ENCODE measurements around the gene KCP.

KCP gene

GRCh38 chr7:128846781-128847444 lies 63.6 kb downstream of the KCP start:
- Histone ChIP-seq H3K4me3 (ENCODE audit: low read length) (no peak overlapping the region), H3K9me3 (replicated peaks; ENCODE audit: insufficient read depth, low read length) (no peaks in the 10 kb centered on the region), H3K36me3 (replicated peaks; ENCODE audit: insufficient read depth, low read length) (no peaks in the 10 kb centered on the region), H3K9ac (ENCODE audit: low read length) (no peak overlapping the region), H3K9me2 (replicated peaks; ENCODE audit: insufficient read depth, low read length) (no peaks in the 10 kb centered on the region), H3F3A (ENCODE audit: insufficient read depth, low read length) (no peaks in the 10 kb centered on the region), H3K79me2 (ENCODE audit: low read length) (no peaks in the 10 kb centered on the region), H4K20me1 (ENCODE audit: insufficient read depth, low read length) (no peaks in the 10 kb centered on the region), H3K4me2 (ENCODE audit: low read depth, low read length) (no peak overlapping the region), H3K4me1 (ENCODE audit: low read length) (0 out of 2 replicates have a peak, but pooled peaks cover 3% of the 10 kb centered on the region), H2AFZ (ENCODE audit: low read length) (no peak overlapping the region), H3K27me3 (replicated peaks; ENCODE audit: insufficient read depth, low read length) (peaks cover 59% of the 10 kb centered on the region), H3K27ac (ENCODE audit: low read length) (no peak overlapping the region)
- TF ChIP-seq EZH2phosphoT487 (IDR thresholded peaks at IDR 0.05; ENCODE audit: low read length), result no peak
- no peak for TF ChIP-seq EZH2 (optimal IDR thresholded peaks at IDR 0.05; ENCODE audit: low read depth, low read length)
- TF ChIP-seq, protein P1, sequence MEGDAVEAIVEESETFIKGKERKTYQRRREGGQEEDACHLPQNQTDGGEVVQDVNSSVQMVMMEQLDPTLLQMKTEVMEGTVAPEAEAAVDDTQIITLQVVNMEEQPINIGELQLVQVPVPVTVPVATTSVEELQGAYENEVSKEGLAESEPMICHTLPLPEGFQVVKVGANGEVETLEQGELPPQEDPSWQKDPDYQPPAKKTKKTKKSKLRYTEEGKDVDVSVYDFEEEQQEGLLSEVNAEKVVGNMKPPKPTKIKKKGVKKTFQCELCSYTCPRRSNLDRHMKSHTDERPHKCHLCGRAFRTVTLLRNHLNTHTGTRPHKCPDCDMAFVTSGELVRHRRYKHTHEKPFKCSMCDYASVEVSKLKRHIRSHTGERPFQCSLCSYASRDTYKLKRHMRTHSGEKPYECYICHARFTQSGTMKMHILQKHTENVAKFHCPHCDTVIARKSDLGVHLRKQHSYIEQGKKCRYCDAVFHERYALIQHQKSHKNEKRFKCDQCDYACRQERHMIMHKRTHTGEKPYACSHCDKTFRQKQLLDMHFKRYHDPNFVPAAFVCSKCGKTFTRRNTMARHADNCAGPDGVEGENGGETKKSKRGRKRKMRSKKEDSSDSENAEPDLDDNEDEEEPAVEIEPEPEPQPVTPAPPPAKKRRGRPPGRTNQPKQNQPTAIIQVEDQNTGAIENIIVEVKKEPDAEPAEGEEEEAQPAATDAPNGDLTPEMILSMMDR (IDR thresholded peaks at IDR 0.05; ENCODE audit: low read length), result no peak
- DNase-seq, result no peak

- peaks cover 53% of the 10 kb centered on the region for H3K27me3 ChIP-seq (replicated peaks; ENCODE audit: insufficient read depth, low read length)
- no peaks in the 10 kb centered on the region for H3K79me2 ChIP-seq (ENCODE audit: low read length)
- TF ChIP-seq EZH2 (optimal IDR thresholded peaks at IDR 0.05; ENCODE audit: low read depth, low read length) (no peak), EZH2phosphoT487 (IDR thresholded peaks at IDR 0.05; ENCODE audit: low read length) (no peak)
- TF ChIP-seq, protein P1 (IDR thresholded peaks at IDR 0.05; ENCODE audit: low read length), result no peak
- H3F3A ChIP-seq (ENCODE audit: insufficient read depth, low read length), result no peaks in the 10 kb centered on the region
- 0 out of 2 replicates have a peak, but pooled peaks cover 3% of the 10 kb centered on the region for H3K4me1 ChIP-seq (ENCODE audit: low read length)
- no peaks in the 10 kb centered on the region for H4K20me1 ChIP-seq (ENCODE audit: insufficient read depth, low read length)
- no peaks in the 10 kb centered on the region for H3K9me2 ChIP-seq (replicated peaks; ENCODE audit: insufficient read depth, low read length)
- H3K4me2 ChIP-seq (ENCODE audit: low read depth, low read length), result no peak overlapping the region
- DNase-seq, result no peak
- no peaks in the 10 kb centered on the region for H3K9me3 ChIP-seq (replicated peaks; ENCODE audit: insufficient read depth, low read length)
- no peaks in the 10 kb centered on the region for H3K36me3 ChIP-seq (replicated peaks; ENCODE audit: insufficient read depth, low read length)
- no peak overlapping the region for H3K9ac ChIP-seq (ENCODE audit: low read length)
- no peak overlapping the region for H3K27ac ChIP-seq (ENCODE audit: low read length)
- no peak overlapping the region for H3K4me3 ChIP-seq (ENCODE audit: low read length)
- no peak overlapping the region for H2AFZ ChIP-seq (ENCODE audit: low read length)
Observed at GRCh38 chr7:128845987-128846386, 64.5 kb downstream of the KCP start.

DNA sequence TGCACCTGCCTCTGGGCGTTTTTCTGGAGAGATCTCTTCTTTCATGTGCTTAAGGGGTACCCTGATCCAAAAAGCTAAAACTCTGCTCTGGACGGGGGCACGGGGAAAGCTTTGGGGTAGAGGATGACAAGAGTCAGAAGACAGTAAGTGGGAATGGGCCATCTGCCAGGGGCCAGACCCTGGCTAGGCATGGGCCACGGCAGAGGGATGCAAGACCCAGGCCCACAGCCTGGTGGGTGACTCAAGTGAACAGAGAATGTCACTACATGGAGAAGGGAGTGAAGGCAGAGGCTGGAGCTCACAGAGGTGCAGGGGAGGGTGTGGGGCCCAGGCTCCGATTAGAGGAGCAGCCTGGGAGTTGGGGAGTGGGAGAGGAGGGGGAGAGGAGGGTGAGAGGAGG lies 65.0 kb downstream of the KCP start:
- no peak for TF ChIP-seq EZH2 (optimal IDR thresholded peaks at IDR 0.05; ENCODE audit: low read depth, low read length)
- TF ChIP-seq, protein P1 (IDR thresholded peaks at IDR 0.05; ENCODE audit: low read length), result no peak
- TF ChIP-seq EZH2phosphoT487 (IDR thresholded peaks at IDR 0.05; ENCODE audit: low read length), result no peak
- 0 out of 2 replicates have a peak, but pooled peaks cover 3% of the 10 kb centered on the region for H3K4me1 ChIP-seq (ENCODE audit: low read length)
- no peak for DNase-seq
- H2AFZ ChIP-seq (ENCODE audit: low read length), result no peak overlapping the region
- no peaks in the 10 kb centered on the region for H3K36me3 ChIP-seq (replicated peaks; ENCODE audit: insufficient read depth, low read length)
- H3K27ac ChIP-seq (ENCODE audit: low read length), result no peak overlapping the region
- H3K79me2 ChIP-seq (ENCODE audit: low read length), result no peaks in the 10 kb centered on the region
- H3K27me3 ChIP-seq (replicated peaks; ENCODE audit: insufficient read depth, low read length), result peaks cover 51% of the 10 kb centered on the region
- no peaks in the 10 kb centered on the region for H3K9me3 ChIP-seq (replicated peaks; ENCODE audit: insufficient read depth, low read length)
- H3K4me3 ChIP-seq (ENCODE audit: low read length), result no peak overlapping the region
- H3K9me2 ChIP-seq (replicated peaks; ENCODE audit: insufficient read depth, low read length), result no peaks in the 10 kb centered on the region
- H3K4me2 ChIP-seq (ENCODE audit: low read depth, low read length), result no peak overlapping the region
- no peaks in the 10 kb centered on the region for H3F3A ChIP-seq (ENCODE audit: insufficient read depth, low read length)
- no peak overlapping the region for H3K9ac ChIP-seq (ENCODE audit: low read length)
- no peaks in the 10 kb centered on the region for H4K20me1 ChIP-seq (ENCODE audit: insufficient read depth, low read length)

Measured in MM.1S (cell line).